Loucy (cell line): ENCODE results near the gene IGFBP3.

Source experiments
- CTCF ChIP-seq: fragments of 200-600 bp; sonication (generic); conservative IDR thresholded peaks from 2 replicates; pipeline ENCODE4 v1.5.1; 2014; ENCODE audit warnings: mild to moderate bottlenecking, antibody characterized with exemption, low read length
- EZH2phosphoT487 ChIP-seq: fragments of 200-600 bp; IDR thresholded peaks from 2 replicates; pipeline ENCODE4 v1.6.1; 2018; ENCODE audit warnings: antibody characterized with exemption, mild to moderate bottlenecking, moderate library complexity, borderline replicate concordance

DNA sequence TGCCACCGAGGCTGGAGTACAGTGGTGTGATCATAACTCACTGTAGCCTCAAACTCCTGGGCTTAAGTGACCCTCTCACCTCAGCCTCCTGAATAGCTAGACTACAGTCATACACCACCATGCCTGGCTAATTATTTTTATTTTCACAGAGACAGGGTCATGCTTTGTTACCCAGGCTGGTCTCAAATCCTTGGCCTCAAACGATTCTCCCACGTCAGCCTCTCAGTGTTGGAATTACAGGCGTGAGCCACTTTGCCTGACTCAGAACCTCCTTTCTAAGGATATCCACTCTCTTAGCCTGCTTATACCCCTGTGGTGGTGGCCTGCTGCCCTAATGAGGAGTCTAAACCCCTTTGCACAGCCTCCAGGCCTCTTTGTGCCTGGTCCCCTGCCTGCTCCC lies 36.9 kb downstream of the IGFBP3 start:
- no peak for TF ChIP-seq CTCF
- no peak for TF ChIP-seq EZH2phosphoT487
